ENCODE results near the gene PSD2.

DNA sequence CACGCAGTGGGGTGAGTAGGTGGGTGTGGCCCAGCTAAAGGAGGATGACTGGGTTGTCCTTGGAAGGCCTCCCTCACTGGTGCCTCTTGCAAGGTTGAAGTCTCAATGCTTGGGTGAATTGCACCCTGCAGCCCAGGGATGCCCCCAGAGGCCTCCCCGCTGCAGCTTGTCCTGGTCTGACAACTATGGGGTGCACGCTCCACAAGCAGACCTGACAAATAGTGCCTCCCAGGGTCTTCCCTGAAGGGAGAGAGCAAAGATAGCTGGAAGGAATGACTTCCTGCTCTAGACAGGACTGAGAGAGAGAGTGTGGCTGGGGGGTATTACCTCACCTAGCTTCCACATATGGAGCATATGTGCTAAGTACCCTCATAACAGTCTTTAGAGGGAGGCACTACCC, 1.7 kb downstream of the PSD2 start:
- no peak for TF ChIP-seq EZH2 (IDR thresholded peaks at IDR 0.05; ENCODE audit: insufficient read depth, poor library complexity, severe bottlenecking)
- TF ChIP-seq EZH2phosphoT487 (IDR thresholded peaks at IDR 0.05; ENCODE audit: insufficient read depth, low read depth) = no peak

Data from GM23248 (cell line).